Keratinocyte (primary cell): ENCODE measurements around the gene TSPAN18. TPM values are rescaled to one million over a fixed set of nuclear protein-coding genes. Genes with fewer than 3 reads are reported as not detected.

ENCODE experiments used
- DNase-seq: peaks from one replicate; pipeline ENCODE4 v3.0.0-alpha.2; 2011; ENCODE audit warnings: low read depth, missing footprints, low spot score
- FAIRE-seq: peaks from 2 replicates; lab custom pipeline; 2011; peaks lifted over from hg19 to GRCh38; lab: Jason Lieb, UNC
- H2AFZ ChIP-seq: 2 replicates; pipeline ENCODE4 v1.6.0; 2012; ENCODE audit warnings: low read length, control low read depth, inconsistent platforms; ENCODE audit not compliant: control insufficient read depth
- H3K27ac ChIP-seq: 2 replicates; pipeline ENCODE4 v1.5.1; 2011; ENCODE audit warnings: low read length; ENCODE audit not compliant: control insufficient read depth, insufficient read depth
- H3K27me3 ChIP-seq: 3 replicates; pipeline ENCODE4 v1.6.0; 2011; ENCODE audit warnings: low read length; ENCODE audit not compliant: control insufficient read depth, insufficient read depth; ENCODE audit errors: extremely low read depth
- H3K36me3 ChIP-seq, 2 experiments: 2 replicates in 1 of 2; 3 replicates in 1 of 2; pipeline ENCODE4 v1.5.1; 2011; ENCODE audit warnings: low read length in 2 of 2, mild to moderate bottlenecking in 1 of 2; ENCODE audit not compliant: control insufficient read depth in 2 of 2, insufficient read depth in 2 of 2; ENCODE audit errors: extremely low read depth in 1 of 2
- H3K4me1 ChIP-seq: 3 replicates; pipeline ENCODE4 v1.5.1; 2011; ENCODE audit warnings: low read length; ENCODE audit not compliant: control insufficient read depth, insufficient read depth; ENCODE audit errors: extremely low read depth
- H3K4me2 ChIP-seq: 3 replicates; pipeline ENCODE4 v1.6.0; 2011; ENCODE audit warnings: low read depth, low read length; ENCODE audit not compliant: control insufficient read depth, insufficient read depth; ENCODE audit errors: extremely low read depth
- H3K4me3 ChIP-seq, 3 experiments: fragments of 200-600 bp in 1 of 3; sonication (generic) in 1 of 3; 2 replicates in 2 of 3; 3 replicates in 1 of 3; pipeline ENCODE4 v1.5.1; 2011 to 2016; ENCODE audit warnings: low read length in 3 of 3, mild to moderate bottlenecking in 3 of 3, control low read depth in 2 of 3, inconsistent platforms in 1 of 3, low read depth in 1 of 3, mixed read lengths in 1 of 3, mixed run types in 1 of 3, moderate library complexity in 1 of 3; ENCODE audit not compliant: control insufficient read depth in 2 of 3, insufficient read depth in 2 of 3; ENCODE audit errors: extremely low read depth in 1 of 3
- H3K79me2 ChIP-seq: 2 replicates; pipeline ENCODE4 v1.6.0; 2012; ENCODE audit warnings: low read length; ENCODE audit not compliant: control insufficient read depth, insufficient read depth
- H3K9ac ChIP-seq: 3 replicates; pipeline ENCODE4 v1.6.0; 2011; ENCODE audit warnings: low read length; ENCODE audit not compliant: control insufficient read depth, insufficient read depth; ENCODE audit errors: extremely low read depth
- H3K9me1 ChIP-seq: 3 replicates; pipeline ENCODE4 v1.6.0; 2011; ENCODE audit warnings: low read length; ENCODE audit not compliant: control insufficient read depth, insufficient read depth; ENCODE audit errors: extremely low read depth
- H3K9me3 ChIP-seq: 2 replicates; pipeline ENCODE4 v1.5.1; 2012; ENCODE audit warnings: low read depth, low read length; ENCODE audit not compliant: control insufficient read depth
- H4K20me1 ChIP-seq: 3 replicates; pipeline ENCODE4 v1.6.0; 2011; ENCODE audit warnings: low read length; ENCODE audit not compliant: control insufficient read depth, insufficient read depth; ENCODE audit errors: extremely low read depth
- CTCF ChIP-seq, 3 experiments: IDR thresholded peaks in 1 of 3; conservative IDR thresholded peaks in 1 of 3; optimal IDR thresholded peaks in 1 of 3; 2 replicates in 2 of 3; 3 replicates in 1 of 3; pipeline versions ENCODE3 to v1.5.1; 2011; ENCODE audit warnings: low read length in 3 of 3, mild to moderate bottlenecking in 3 of 3, moderate library complexity in 2 of 3, control low read depth in 1 of 3, inconsistent platforms in 1 of 3; ENCODE audit not compliant: insufficient read depth in 2 of 3; ENCODE audit errors: extremely low read depth in 1 of 3
- EZH2 ChIP-seq: IDR thresholded peaks from one replicate; pipeline ENCODE4 v1.6.1; 2012; ENCODE audit warnings: inconsistent platforms, mild to moderate bottlenecking, low read length, moderate library complexity
- dilution Hi-C: fragments of 300-500 bp; cut with MboI; formaldehyde crosslinking; loops from one replicate; pipeline ENCODE4 v1.7.0; 2020; ENCODE audit warnings: low sequenced_read_pairs; ENCODE audit not compliant: extremely low pct_ligation_motif_present
- polyA plus RNA-seq, 5 experiments: library from polyadenylated mRNA; depleted of rRNA in 3 of 5; stranded (reverse) in 3 of 5; stranded (forward) in 1 of 5; unstranded in 1 of 5; fragments of >200 nt; gene quantifications; 1 replicate in 1 of 5; 2 replicates in 3 of 5; 3 replicates in 1 of 5; pipeline versions ENCODE4 v1.2.1 to v1.2.3, GENCODE V29; 2011 to 2012; ENCODE audit warnings: missing spikeins in 2 of 5, low read depth in 1 of 5, low replicate concordance in 1 of 5

TSPAN18 gene
- polyA plus RNA-seq, 1 donor (not counting 4 experiments of a cell fraction or from before 2014, with no cell fraction given): not detected

GRCh38 chr11:44779736-44780520 lies 53.2 kb downstream of the TSPAN18 start:
- no peaks in the 10 kb centered on the region for H3K36me3 ChIP-seq
- DNase-seq (no peak), FAIRE-seq (no peak)
- no peak overlapping the region for H3K27ac ChIP-seq
- peaks cover 11% of the 10 kb centered on the region for H3K27me3 ChIP-seq
- TF ChIP-seq EZH2 (no peak), CTCF (optimal IDR thresholded peaks at IDR 0.05 in 1 of 3, IDR thresholded peaks at IDR 0.05 in 1 of 3, conservative IDR thresholded peaks at IDR 0.05 in 1 of 3; ENCODE audit: extremely low read depth in 1 of 3, insufficient read depth in 2 of 3, low read length in 3 of 3) (no peak)
- no peaks in the 10 kb centered on the region for H3K9me1 ChIP-seq
- H4K20me1 ChIP-seq: no peaks in the 10 kb centered on the region
- H3K4me1 ChIP-seq: no peaks in the 10 kb centered on the region
- dilution Hi-C loops: no loop called here
- H3K79me2 ChIP-seq: no peaks in the 10 kb centered on the region
- H3K4me2 ChIP-seq: no peak overlapping the region
- no peaks in the 10 kb centered on the region for H3K9me3 ChIP-seq
- H3K4me3 ChIP-seq: no peak overlapping the region
- no peak overlapping the region for H2AFZ ChIP-seq
- no peak overlapping the region for H3K9ac ChIP-seq

GRCh38 chr11:44780940-44781631 lies 54.3 kb downstream of the TSPAN18 start:
- no peak for TF ChIP-seq CTCF (optimal IDR thresholded peaks at IDR 0.05 in 1 of 3, IDR thresholded peaks at IDR 0.05 in 1 of 3, conservative IDR thresholded peaks at IDR 0.05 in 1 of 3; ENCODE audit: extremely low read depth in 1 of 3, insufficient read depth in 2 of 3, low read length in 3 of 3)
- no peak for TF ChIP-seq EZH2
- Histone ChIP-seq H2AFZ (no peak overlapping the region), H3K27me3 (peaks cover 11% of the 10 kb centered on the region), H3K79me2 (no peaks in the 10 kb centered on the region), H4K20me1 (no peaks in the 10 kb centered on the region), H3K36me3 (no peaks in the 10 kb centered on the region), H3K9ac (no peak overlapping the region), H3K4me2 (no peak overlapping the region), H3K9me1 (no peaks in the 10 kb centered on the region), H3K4me3 (no peak overlapping the region), H3K9me3 (no peaks in the 10 kb centered on the region), H3K27ac (no peak overlapping the region), H3K4me1 (no peaks in the 10 kb centered on the region)
- dilution Hi-C loops: no loop called here
- no peak for DNase-seq
- FAIRE-seq: no peak
